Measurements from ENCODE around the gene STMP1.

GRCh38 chr7:135616136-135616535, 46.2 kb upstream of the STMP1 start:
- TF ChIP-seq, protein P1, sequence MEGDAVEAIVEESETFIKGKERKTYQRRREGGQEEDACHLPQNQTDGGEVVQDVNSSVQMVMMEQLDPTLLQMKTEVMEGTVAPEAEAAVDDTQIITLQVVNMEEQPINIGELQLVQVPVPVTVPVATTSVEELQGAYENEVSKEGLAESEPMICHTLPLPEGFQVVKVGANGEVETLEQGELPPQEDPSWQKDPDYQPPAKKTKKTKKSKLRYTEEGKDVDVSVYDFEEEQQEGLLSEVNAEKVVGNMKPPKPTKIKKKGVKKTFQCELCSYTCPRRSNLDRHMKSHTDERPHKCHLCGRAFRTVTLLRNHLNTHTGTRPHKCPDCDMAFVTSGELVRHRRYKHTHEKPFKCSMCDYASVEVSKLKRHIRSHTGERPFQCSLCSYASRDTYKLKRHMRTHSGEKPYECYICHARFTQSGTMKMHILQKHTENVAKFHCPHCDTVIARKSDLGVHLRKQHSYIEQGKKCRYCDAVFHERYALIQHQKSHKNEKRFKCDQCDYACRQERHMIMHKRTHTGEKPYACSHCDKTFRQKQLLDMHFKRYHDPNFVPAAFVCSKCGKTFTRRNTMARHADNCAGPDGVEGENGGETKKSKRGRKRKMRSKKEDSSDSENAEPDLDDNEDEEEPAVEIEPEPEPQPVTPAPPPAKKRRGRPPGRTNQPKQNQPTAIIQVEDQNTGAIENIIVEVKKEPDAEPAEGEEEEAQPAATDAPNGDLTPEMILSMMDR (IDR thresholded peaks at IDR 0.05) = no peak
- no peak for TF ChIP-seq POLR2A (IDR thresholded peaks at IDR 0.05)
